Vagina (tissue), 2 donors: ENCODE data around the gene GALNT16.

ENCODE experiments used
- POLR2AphosphoS5 ChIP-seq, 2 donors: sonication (generic); formaldehyde crosslinking; IDR thresholded peaks; one replicate each; pipeline ENCODE4 v1.9.0; 2017; ENCODE audit warnings: antibody characterized with exemption in 2 of 2, mild to moderate bottlenecking in 2 of 2, low read depth in 1 of 2; ENCODE audit not compliant: insufficient read depth in 1 of 2
- TF ChIP-seq, protein P1 (sequence below), 3 experiments: fragments of 450-650 bp in 2 of 3; fragments of 200-600 bp in 1 of 3; sonication (generic) in 1 of 3; IDR thresholded peaks; one replicate each; pipeline ENCODE4 v1.5.1; 2017 to 2019; ENCODE audit warnings: antibody characterized with exemption in 3 of 3, mild to moderate bottlenecking in 2 of 3, moderate library complexity in 2 of 3

DNA sequence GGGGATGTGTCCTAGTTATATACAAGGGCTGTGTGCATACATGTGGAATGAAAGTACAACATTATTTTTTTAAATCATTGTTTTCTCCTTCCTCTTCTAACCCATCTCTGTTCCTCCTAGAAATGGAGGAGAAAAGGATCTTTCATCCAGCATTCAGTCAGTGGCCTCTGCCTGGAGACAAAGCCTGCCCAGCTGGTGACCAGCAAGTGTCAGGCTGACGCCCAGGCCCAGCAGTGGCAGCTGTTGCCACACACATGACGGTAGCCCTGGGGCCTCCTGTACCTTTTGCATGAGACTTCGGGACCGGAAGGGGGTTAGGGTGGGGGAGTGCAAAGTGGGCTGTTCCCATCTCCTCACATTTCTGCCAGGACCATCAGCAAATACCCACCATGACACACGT is 92.0 kb downstream of the GALNT16 start:
- TF ChIP-seq POLR2AphosphoS5 (IDR thresholded peaks at IDR 0.05; ENCODE audit: insufficient read depth in 1 of 2, low read depth in 1 of 2), result no peak
- TF ChIP-seq, protein P1, sequence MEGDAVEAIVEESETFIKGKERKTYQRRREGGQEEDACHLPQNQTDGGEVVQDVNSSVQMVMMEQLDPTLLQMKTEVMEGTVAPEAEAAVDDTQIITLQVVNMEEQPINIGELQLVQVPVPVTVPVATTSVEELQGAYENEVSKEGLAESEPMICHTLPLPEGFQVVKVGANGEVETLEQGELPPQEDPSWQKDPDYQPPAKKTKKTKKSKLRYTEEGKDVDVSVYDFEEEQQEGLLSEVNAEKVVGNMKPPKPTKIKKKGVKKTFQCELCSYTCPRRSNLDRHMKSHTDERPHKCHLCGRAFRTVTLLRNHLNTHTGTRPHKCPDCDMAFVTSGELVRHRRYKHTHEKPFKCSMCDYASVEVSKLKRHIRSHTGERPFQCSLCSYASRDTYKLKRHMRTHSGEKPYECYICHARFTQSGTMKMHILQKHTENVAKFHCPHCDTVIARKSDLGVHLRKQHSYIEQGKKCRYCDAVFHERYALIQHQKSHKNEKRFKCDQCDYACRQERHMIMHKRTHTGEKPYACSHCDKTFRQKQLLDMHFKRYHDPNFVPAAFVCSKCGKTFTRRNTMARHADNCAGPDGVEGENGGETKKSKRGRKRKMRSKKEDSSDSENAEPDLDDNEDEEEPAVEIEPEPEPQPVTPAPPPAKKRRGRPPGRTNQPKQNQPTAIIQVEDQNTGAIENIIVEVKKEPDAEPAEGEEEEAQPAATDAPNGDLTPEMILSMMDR (IDR thresholded peaks at IDR 0.05), result no peak
